Stimulated activated CD4-positive, alpha-beta T cell treated with anti-CD3 and anti-CD28 coated beads, TNF-alpha, amount 100 ng/mL, for 24 hours (primary cell): ENCODE results near the gene EXPH5.
A peak's percentile ranks its signal among the peaks of the same experiment; 100 is the strongest.
"Not testable (repeated sequence)": the region's sequence is repeated elsewhere in the genome, so short reads cannot be mapped to it uniquely, and the experiment has no call there.

Experiments
- DNase-seq, 3 experiments: peaks; one replicate each; pipeline ENCODE4 v3.0.0-alpha.2; 2020; ENCODE audit warnings: low read depth in 3 of 3

The EXPH5 gene, protein sequence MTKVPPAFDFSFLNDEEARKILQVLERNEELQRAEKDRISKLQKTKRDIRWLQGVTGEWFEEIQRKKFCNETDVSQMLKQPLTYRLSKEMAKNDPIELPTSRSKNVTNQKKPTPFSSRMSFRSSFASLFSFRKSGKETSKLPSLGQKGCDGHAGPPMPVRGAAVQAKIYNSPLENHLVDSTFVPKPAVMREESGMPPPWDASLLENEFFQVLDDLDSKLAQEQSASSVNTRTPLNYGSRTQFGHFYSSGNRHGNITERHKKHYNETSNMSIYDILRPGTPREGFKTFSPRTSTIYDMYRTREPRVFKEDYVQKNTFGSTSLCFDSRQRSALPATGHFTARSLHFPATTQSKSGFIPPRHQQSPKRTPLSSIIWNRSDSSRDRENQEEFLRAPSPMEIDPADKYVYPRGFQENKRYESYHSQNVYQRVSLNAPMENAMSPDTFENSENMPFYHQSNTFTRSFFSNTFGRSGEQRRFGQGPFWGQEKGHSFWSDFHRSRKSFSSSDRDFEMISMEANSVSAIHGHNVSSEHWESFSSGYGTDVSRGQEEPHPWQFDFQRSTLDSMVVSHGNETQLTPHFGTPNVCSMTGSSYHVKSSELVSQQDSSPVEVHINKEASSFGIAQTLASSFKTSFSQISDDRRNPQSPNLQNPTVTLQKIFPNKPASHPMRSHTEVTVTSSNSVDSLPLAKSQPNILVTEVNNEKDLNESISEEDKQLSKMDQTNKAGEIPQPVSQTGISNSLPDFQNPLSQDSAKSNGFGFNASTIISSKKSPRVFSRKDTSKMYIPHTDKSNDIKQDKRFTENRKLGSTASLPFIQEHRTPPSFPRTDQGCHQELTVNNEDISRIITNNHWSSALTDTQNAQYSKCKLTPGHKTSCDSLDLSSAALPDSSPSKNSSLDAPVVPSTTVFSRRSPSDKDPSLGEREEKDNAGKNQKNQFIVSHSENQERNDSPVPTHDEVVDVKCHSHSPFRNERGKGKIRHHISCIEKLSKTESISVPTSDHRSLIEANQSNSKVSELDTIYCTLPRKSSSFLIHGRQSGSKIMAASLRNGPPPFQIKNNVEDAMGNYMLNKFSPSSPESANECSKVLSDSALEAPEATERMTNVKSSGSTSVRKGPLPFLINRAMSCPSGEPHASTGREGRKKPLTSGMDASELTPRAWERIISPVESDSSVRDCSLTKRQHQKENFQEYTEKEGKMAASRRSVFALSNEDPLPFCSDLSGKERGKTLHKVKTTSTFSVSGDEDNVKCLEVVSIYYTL (N-terminal part only)

DNA sequence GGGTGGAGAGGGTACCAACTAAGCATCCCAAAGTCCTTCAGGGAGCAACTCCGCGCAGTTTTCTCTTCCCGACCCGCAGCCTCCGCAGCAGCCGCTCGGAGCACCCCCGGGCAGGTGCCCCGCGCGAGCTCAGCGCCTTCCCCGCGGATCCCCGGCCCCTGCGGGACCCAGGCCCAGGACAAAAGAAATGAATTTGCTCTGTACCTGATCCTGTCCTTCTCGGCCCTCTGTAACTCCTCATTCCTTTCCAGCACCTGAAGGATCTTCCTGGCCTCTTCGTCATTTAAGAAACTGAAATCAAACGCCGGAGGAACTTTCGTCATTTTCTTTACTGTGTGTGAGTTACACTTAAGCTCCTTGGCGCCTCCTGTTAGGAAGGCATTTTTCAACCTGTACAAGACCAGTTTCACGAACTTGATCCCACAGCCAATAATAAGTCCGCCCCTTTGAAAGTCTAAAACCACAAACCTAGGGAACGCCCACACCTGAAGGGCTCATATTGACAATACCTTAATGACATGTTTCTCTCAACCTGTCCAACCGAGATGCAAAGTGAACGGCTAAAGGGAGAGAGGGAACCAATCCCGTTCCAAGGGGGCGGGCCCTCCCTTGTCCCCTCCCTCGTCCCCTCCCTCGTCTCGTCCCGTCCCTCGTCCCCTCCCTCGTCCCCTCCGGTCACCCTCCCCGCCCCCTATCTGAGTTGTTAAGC, at the start of gene EXPH5:
Gene EXPH5 (minus strand): TSS at position 555 of the 709 bp plus-strand sequence. CDS start 232 bp downstream, at position 323.
- peak; percentile 66 to 91 (median 76) for DNase-seq

DNA sequence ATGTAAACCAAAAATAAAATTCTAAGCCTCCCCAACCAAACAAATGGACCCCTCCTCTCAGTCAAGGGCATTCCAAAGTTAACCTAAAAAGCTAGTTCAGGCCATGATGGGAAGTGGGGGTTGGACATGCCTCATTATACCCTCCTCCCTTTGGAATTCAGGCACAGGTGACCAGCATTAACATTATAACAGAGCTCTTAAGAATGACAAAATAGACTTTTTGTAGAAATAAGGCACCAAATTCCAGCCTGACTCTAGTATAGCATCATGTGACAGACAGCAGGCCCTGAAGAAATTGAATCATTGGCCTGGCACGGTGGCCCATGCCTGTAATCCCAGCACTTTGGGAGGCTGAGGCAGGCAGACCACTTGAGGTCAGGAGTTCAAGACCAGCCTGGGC, 48.2 kb upstream of the EXPH5 start:
- DNase-seq = not testable (repeated sequence)

DNA sequence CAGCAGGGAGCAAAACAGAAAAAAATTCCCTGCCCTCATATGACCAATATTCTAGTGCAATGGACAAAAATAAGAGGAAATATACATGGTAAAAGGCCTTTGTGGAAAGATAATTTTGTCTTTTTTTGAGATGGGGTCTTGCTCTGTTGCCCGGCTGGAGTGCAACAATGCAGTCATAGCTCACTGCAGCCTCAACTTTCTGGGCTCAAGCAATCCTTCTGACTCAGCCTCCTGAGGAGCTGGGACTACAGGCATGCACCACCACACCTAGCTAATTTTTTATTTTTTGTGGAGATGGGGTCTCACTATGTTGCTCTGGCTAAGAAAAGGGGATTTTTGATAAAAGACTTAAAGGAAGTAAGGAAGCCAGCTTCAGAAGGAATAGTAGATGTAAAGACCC, 45.6 kb upstream of the EXPH5 start:
- no peak for DNase-seq

DNA sequence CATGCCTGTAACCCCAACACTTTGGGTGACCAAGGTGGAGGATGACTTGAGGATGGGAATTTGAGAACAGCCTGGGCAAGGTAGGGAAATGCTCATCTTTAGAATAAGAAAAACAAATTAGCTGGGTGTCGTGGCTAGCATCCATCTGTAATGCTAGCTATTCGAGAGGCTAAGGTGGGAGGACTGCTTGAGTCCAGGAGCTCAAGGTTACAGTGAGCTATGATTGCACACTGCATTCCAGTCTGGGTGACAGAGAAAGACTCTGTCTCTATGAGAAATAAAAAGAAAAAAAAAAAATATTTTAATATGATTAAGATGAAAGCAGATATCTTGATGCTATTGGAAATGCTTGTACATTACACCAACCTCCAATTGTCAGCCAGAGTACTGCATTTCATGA, 42.7 kb upstream of the EXPH5 start:
- no peak for DNase-seq

DNA sequence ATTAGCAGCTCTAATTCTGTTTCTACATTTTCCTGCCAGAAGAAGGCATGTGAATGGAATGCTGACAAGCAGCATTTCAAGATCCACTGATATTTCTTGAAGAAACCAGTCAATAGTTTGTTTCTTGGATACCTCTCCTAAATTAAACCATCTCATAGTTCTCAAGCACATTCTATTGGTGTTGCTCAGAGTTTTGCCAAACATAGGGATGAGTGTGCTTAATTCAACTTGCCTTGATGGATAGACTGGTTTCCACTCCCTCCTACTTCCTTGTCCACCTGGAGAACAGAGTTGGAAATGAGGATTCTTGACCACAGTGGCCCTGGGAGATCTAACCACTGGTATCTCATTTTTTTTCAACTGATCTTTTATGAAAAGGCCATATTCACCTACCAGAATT, 41.5 kb upstream of the EXPH5 start:
- no peak for DNase-seq

DNA sequence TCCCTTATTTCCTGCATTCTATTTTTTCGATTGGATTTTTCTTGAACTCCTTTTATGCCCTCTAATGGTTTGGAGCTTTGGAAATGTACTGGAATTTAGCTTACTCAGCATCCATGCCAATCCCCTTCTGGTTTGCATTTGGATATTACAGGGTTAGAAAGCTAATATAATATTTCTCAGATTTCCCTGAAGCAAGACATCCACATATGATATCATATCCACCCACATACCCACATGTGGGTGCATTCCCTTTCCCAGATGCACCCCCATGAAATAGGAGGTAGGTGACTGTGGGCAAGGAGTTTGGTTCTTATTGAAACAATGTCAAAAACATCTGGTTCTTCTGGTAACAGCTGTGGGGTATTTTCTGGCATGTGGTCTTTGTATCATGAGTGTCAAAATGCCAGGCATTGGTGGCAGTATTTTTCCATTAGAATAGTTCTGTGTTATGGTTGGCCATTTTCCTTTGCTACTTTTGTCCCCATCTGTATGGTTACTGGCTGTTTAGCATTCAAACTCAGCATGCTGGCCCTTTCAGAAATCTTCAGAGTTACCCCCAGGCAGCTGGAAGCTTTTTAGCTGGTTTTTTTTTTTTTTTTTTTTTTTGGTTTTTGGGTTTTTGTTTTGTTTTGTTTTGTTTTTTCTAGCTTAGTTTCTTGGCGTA, 38.6 kb upstream of the EXPH5 start:
- no peak for DNase-seq

DNA sequence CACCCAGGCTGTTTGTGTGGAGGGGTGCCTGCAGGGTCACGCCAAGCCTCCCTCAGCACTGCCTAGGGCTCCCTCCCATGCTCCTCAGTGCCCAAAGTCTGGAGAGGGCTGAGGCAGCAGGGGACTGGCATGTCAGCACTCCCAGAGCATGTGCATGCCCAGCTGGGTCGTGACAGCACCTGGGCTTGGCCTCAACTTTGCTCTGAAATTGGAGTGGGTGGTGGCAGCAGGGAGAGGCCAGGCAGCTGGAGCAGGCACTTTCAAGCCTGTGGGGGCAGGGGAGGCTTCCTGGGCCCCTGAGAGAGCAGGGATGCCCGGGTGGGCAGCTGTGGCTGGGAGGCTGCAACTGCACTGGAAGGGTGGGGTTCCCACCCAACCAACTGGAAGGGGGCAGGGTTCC, 35.7 kb upstream of the EXPH5 start:
- no peak for DNase-seq

DNA sequence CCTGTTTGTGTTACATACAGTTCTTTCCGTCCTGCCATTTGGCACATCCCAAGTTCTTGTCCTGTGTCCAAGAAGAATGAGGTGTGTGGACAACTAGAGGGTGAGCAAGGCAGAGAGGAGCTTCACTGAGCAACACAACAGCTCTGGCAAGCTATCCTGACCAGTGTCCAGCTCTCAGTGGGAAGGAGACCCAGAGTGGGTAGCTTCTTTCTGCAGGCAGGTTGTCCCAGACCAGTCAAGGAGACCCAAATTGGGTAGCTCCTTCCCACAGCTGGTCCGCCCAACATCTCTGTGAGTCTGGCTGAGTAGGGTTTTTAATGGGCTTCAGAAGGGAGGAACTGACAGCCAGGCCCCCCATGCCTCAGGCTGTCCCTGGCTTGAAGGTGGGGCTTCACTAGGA, 35.2 kb upstream of the EXPH5 start:
- no peak for DNase-seq

DNA sequence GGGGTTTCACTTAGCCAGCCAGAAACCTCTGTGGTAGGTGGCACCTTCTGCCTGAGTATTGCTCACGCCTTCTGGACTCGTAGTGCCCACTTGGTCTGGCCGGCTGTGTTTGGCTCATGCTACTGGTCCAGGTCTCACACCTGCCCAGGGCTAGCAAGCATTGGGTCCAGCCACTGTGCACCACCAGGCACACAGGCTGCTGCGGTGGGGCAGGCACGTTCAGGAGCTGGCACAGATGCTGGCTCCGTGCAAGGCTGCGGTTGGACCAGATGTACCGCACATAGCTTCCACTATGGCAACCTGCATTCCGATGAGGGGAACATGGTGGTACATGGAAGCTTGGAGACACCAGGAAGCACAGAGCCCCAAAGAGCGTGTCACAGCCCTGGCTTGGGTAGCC, 34.8 kb upstream of the EXPH5 start:
- no peak for DNase-seq

DNA sequence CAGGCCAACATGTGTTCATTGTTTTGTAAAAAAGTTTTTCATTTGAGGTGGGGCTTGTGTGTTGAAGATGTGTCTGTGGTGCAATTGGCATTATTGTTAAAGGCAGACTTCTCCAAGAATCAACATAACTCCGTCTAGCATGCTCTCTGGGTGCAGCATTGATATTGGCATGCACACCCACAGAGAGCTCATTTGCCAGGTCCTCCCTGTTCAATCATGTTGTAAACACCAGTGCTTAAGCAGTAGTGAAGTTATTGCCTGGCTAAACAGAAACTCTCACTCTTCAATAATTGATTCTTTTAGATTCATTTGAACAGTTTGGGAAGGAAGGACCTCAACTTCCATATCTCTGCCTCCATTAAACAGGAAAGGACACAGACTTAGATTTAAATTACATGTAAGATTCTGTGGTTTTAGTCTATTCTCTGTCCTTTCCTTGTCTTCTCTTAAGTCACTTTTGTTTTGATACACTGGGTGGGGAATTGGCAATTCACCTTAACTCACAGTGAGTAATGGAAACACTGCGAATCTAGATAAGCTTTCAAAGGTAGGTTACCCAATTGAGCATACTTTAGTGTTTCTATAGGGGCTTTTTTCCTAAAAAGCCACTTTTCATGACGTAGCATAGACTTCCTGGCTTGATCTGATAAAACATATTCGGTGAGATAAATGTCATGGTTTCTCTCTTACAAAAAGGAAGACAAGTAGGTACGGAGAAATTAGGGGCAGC, 30.8 kb upstream of the EXPH5 start:
- DNase-seq = no peak

DNA sequence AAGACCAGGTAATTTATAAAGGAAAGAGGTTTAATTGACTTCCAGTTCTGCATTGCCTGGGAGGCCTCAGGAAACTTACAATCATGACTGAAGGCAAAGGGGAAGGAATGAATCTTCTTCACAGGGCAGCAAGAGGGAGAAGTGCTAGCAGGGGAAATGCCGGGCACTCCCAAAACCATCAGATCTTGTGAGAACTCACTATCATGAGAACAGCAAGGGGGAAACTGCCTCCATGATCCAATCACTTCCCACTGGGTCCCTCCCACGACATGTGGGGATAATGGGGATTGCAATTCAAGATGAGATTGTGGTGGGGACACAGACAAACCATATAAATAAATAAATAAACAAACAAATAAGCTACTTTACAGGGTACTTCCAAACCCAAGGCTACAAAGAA, 28.8 kb upstream of the EXPH5 start:
- DNase-seq = no peak

DNA sequence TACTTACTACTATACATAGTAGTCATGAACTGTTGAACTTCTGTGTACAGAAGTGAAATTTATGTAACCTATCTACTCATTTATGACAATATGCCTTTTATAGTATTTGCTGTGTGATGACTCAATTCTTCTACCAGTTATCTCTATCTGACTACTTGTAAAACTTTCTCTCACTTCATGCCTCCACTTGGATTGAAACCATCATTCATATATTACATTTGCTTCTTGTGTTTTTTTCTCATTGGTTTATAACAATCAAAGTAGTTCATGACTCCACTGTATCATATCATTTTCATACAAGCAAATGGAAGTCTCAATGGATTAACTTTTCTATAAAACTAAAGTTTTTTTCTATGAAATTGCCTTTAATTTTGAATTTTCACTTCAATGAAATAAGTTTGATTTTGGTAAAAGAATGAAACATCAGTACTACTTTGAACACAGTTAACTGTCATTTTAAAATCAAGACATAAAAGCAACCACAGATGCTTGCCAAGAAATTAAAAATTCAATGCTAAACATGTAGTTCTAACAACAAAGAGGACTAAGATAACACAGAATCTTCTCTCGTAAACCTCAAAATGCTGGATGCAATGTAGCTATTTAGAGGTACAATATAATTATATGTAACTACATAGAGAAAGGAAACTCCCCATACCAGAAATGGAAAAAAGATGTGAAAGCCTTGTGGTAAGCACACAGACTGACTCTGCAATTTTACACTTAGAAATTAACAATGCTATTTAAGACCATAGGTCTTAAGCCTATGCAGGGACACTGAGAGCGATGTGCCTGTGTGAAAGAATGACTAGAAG, 27.6 kb upstream of the EXPH5 start:
- no peak for DNase-seq

DNA sequence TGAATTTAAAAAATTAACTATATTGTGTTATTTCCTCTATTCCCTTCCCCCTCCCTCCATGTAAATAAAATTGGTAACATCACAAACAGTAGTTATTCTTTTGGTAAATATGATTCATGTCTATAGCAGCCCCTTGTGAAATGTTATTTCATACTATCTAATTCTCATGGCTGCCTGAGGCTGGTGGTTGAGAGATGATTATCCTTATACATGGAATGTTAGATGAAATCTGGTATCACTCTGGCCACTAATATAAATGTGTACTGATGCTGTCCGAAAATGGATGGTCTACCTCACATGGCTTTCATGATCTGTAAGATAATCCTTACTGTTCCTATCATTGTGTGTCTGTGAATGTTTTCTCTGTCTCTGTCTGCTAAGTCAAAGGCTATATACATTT, 25.0 kb upstream of the EXPH5 start:
- no peak for DNase-seq

DNA sequence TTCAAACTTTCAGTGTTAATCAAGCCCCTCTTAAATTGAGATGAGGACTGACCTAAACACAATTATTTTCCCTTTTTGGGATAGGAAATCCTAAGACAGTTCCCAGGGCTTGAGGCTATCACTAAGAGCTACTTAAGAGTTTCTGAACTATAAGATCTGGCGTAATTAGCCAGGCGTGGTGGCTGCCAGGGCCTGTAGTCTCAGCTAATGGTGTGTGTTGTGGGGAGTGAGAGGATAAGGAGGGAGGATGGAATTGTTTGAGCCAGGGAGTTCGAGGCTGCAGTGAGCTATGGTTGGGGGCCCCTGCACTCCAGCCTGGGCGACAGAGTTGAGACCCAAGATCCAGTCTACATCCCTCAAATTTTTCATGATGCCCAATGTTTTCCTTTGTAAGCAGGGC, 23.5 kb upstream of the EXPH5 start:
- DNase-seq = no peak

DNA sequence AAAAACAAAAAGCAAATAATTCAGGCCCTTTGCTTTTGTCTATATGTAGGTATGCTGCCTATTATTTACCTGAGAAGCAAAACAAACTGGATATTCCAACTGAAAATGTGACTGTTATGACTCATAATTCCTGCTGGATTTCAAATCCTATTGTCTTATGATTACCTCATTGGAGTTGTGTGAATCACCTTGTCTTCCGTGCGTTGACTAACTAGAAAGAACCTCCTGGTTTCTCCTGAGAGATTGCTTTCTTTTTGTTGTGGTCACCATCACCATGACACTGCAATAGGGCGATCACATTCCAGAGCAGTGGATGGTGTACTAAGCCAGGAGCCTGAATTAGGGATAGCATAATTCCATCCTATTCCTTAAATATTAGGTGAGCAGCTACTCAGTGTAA, 23.0 kb upstream of the EXPH5 start:
- no peak for DNase-seq

DNA sequence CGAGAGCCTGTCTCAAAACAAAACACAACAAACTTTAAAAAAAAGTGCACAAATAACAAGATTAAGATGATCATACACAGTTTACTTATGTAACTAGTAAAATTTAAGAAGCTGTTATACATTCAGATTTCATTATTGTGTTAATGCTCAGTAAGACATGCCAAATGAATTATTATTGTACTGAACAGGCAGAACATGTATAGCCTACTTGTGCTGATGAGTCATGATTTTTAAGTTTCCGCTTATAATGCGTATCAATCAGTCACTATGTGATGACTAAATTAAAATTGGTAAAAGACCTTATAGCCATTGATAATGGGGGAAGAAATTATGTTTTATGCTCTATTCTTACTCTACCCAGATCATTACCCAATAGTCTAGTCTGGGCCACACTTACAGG, 20.5 kb upstream of the EXPH5 start:
- DNase-seq = no peak

DNA sequence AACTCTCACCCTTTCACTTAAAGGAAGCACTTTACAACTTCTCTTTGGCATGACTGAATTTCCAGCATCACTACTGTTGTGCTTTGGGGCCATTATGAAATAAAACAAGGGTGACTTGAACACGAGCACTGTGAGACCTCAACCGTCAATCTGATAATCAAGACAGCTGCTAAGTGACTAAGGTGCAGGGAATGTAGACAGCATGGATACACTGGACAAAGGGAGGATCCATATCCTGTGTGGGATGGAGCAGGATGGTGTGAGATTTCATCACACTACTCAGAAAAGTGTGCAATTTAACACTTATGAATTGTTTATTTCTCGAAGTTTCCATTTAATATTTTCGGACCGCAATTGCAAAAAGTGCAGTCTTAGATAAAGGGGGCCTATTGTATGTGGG, 16.1 kb upstream of the EXPH5 start:
- no peak for DNase-seq

DNA sequence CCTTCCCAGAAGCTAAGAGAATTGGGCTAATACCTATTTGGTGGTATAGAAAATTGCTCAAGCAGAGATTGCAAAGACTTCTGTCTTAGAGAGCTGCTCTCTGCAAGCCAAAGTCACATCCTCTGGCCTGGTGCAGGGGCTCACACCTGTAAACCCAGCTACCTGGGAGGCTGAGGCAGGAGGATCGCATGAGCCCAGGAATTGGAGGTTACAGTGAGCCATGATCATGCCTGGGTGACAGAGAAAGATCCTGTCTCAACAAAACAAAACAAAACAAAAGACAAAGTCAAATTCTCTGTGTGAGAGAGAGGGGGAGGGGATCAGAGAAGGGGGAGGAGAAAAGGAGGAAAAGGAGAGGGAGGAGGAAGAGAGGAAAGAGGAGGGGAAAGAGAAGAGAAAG, 15.0 kb upstream of the EXPH5 start:
- no peak for DNase-seq

DNA sequence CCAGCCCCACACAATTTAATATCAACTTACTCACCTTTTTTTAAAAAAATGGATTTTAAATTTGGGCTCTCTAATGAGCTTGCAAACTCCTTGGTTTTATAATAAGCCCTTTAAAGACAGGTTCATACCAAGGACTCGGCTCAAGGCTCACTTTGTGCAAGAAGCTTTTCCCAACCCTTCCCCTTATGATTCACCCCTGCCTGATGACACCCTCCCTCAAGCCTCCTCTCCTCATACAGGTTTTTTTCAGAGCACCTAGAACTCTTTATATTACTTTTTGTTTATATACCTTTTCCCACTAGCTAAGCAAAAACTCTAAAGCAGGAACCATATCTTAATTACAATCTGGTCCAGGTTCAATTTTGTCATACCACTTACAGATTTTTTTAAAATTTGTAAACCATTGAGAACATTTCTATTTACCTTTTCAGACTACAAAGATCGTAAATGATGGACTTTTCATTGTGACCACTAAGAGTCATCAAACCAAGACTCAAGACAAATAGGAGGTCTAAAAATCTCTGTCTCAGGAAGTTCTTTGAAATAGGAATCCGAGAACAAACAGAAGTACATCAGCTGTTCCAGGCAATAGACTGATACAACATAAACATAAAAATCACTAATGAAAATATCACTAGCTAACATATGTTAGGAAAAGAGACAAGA, 13.1 kb upstream of the EXPH5 start:
- DNase-seq = no peak
